ENCODE data around the gene GASK1A. TPM values are rescaled to one million over a fixed set of nuclear protein-coding genes. Genes with fewer than 3 reads are reported as not detected.

GASK1A gene
- total and polyA plus RNA-seq, 2 of the 4 experiments (the other 2 are of a cell fraction) = 0.18 to 0.19 TPM

- 81% methylated on average over 3 of the region's 8 CpGs; no CpG with 5 or more reads in 1 of the 2 experiments for WGBS, 2 experiments (ENCODE audit: extremely low coverage in 2 of 2, insufficient read length in 1 of 2)
- no peak overlapping the region for H2BK20ac ChIP-seq (ENCODE audit: low read depth, low read length)
- H3K4me1 ChIP-seq (ENCODE audit: control insufficient read depth, insufficient read depth, low read length) = no peaks in the 10 kb centered on the region
- no peak overlapping the region for H2AFZ ChIP-seq (replicated peaks; ENCODE audit: low read length, poor library complexity)
- H3K14ac ChIP-seq (replicated peaks; ENCODE audit: low read depth, low read length) = no peak overlapping the region
- no peak overlapping the region for H2BK5ac ChIP-seq (ENCODE audit: low read depth, low read length, poor library complexity, severe bottlenecking)
- H2AK9ac ChIP-seq (replicated peaks; ENCODE audit: low read depth, low read length, poor library complexity) = no peak overlapping the region
- H3K18ac ChIP-seq (ENCODE audit: low read depth, low read length) = no peak overlapping the region
- no peak for ATAC-seq (ENCODE audit: low read depth)
- H4K8ac ChIP-seq (ENCODE audit: low read depth in 2 of 2, low read length in 2 of 2) = no peak overlapping the region
- peaks cover 4% of the 10 kb centered on the region; the same call in 1 of the 2 replicates for H3K9me1 ChIP-seq (ENCODE audit: insufficient read depth, low read length)
- in situ Hi-C loops (cut with MboI; ENCODE audit: low sequenced_read_pairs) = no loop called here
- no peaks in the 10 kb centered on the region for H3K9me3 ChIP-seq (ENCODE audit: control insufficient read depth, insufficient read depth, low read length)
- no peak for DNase-seq
- no TSS peak for BruUV-seq (replicated peaks)
- no peak overlapping the region for H3K4ac ChIP-seq (ENCODE audit: low read depth, low read length)
- H3K56ac ChIP-seq (ENCODE audit: extremely low read depth, insufficient read depth, low read length) = no peak overlapping the region
- CTCF ChIA-PET = no interaction called here
- H3K27ac ChIP-seq (ENCODE audit: insufficient read depth, low read length) = no peak overlapping the region
- dilution Hi-C loops (cut with HindIII; ENCODE audit: low sequenced_read_pairs, unreplicated experiment) = no loop called here
- H4K20me1 ChIP-seq (ENCODE audit: insufficient read depth, low read length) = no peaks in the 10 kb centered on the region
- TF ChIP-seq RAD21 (IDR thresholded peaks at IDR 0.05; ENCODE audit: low read length) = no peak
- no peaks in the 10 kb centered on the region for H3K36me3 ChIP-seq (ENCODE audit: control insufficient read depth, insufficient read depth, low read length)
- no peak overlapping the region for H3K23ac ChIP-seq (ENCODE audit: low read depth, low read length)
- intact Hi-C loops (cut with micrococcal nuclease) = no loop called here
- no peak overlapping the region for H3K4me2 ChIP-seq (ENCODE audit: low read depth, low read length)
- no peak overlapping the region for H4K5ac ChIP-seq (ENCODE audit: low read depth, low read length)
- no peak overlapping the region for H3K9ac ChIP-seq (ENCODE audit: low read depth, low read length)
- H2BK120ac ChIP-seq (ENCODE audit: low read depth, low read length) = no peak overlapping the region
- POLR2A ChIA-PET (ENCODE audit: unreplicated experiment) = no interaction called here
- no peak overlapping the region for H2BK15ac ChIP-seq (ENCODE audit: low read depth, low read length)
- H3K27me3 ChIP-seq (ENCODE audit: control insufficient read depth, insufficient read depth, low read length) = no peaks in the 10 kb centered on the region
- H3K4me3 ChIP-seq (ENCODE audit: insufficient read depth, low read depth, low read length) = no peak overlapping the region
- no peaks in the 10 kb centered on the region; a peak in 1 of 4 replicates for H3K79me1 ChIP-seq (ENCODE audit: low read depth in 1 of 2, low read length in 2 of 2)
- H2AK5ac ChIP-seq (ENCODE audit: low read depth, low read length) = no peak overlapping the region
- H4K91ac ChIP-seq (ENCODE audit: insufficient read depth, low read depth, low read length) = no peak overlapping the region
These were observed 119.7 kb downstream of the GASK1A start for GRCh38 chr3:43098761-43099160.

All from IMR-90 (cell line).